ENCODE measurements around the gene SWSAP1.

The SWSAP1 gene

GRCh38 chr19:11373166-11373884 lies 1.1 kb upstream of the SWSAP1 start:
- H3K4me2 ChIP-seq (ENCODE audit: low read length): peak overlapping the region; percentile 84

GRCh38 chr19:11373885-11374432 lies 507 bp upstream of the SWSAP1 start:
- no peak for TF ChIP-seq CTCF (IDR thresholded peaks at IDR 0.05; ENCODE audit: low read length)
- no peak for TF ChIP-seq EZH2 (IDR thresholded peaks at IDR 0.05; ENCODE audit: borderline replicate concordance, low read length)
- Histone ChIP-seq H3F3A (ENCODE audit: insufficient read depth, low read length) (no peaks in the 10 kb centered on the region), H3K4me3 (ENCODE audit: low read depth, low read length, poor library complexity, severe bottlenecking) (peak overlapping the region; percentile 64), H3K36me3 (ENCODE audit: insufficient read depth, low read length) (peaks cover 14% of the 10 kb centered on the region; the same call in 1 of the 2 replicates), H4K20me1 (ENCODE audit: insufficient read depth, low read length) (no peaks in the 10 kb centered on the region), H3K9me2 (ENCODE audit: low read depth, low read length) (no peaks in the 10 kb centered on the region), H3K79me2 (ENCODE audit: insufficient read depth, low read length) (no peaks in the 10 kb centered on the region), H3K9me3 (ENCODE audit: low read length) (no peaks in the 10 kb centered on the region), H2AFZ (ENCODE audit: low read length) (no peak overlapping the region), H3K27ac (ENCODE audit: low read depth, low read length, poor library complexity, severe bottlenecking) (no peak overlapping the region), H3K4me2 (ENCODE audit: low read length) (peak overlapping the region; percentile 84), H3K9ac (ENCODE audit: low read length) (peak overlapping the region; percentile 66), H3K27me3 (ENCODE audit: insufficient read depth, low read length) (no peaks in the 10 kb centered on the region), H3K4me1 (ENCODE audit: insufficient read depth, low read length, severe bottlenecking) (peaks cover 31% of the 10 kb centered on the region)

More at GRCh38 chr19:11373166-11373884, 1.1 kb upstream of the SWSAP1 start:
- H3K79me2 ChIP-seq (ENCODE audit: insufficient read depth, low read length): no peaks in the 10 kb centered on the region
- H3K36me3 ChIP-seq (ENCODE audit: insufficient read depth, low read length): peaks cover 10% of the 10 kb centered on the region; the same call in 1 of the 2 replicates
- no peaks in the 10 kb centered on the region for H3K9me2 ChIP-seq (ENCODE audit: low read depth, low read length)
- peaks cover 31% of the 10 kb centered on the region for H3K4me1 ChIP-seq (ENCODE audit: insufficient read depth, low read length, severe bottlenecking)
- no peak overlapping the region for H2AFZ ChIP-seq (ENCODE audit: low read length)
- TF ChIP-seq CTCF (IDR thresholded peaks at IDR 0.05; ENCODE audit: low read length) (no peak), EZH2 (IDR thresholded peaks at IDR 0.05; ENCODE audit: borderline replicate concordance, low read length) (no peak)
- no peaks in the 10 kb centered on the region for H4K20me1 ChIP-seq (ENCODE audit: insufficient read depth, low read length)
- peak overlapping the region; percentile 64 for H3K4me3 ChIP-seq (ENCODE audit: low read depth, low read length, poor library complexity, severe bottlenecking)
- H3K27me3 ChIP-seq (ENCODE audit: insufficient read depth, low read length): no peaks in the 10 kb centered on the region
- H3F3A ChIP-seq (ENCODE audit: insufficient read depth, low read length): no peaks in the 10 kb centered on the region
- peak overlapping the region; percentile 66; the same call in 1 of the 2 replicates for H3K9ac ChIP-seq (ENCODE audit: low read length)
- H3K9me3 ChIP-seq (ENCODE audit: low read length): no peaks in the 10 kb centered on the region
- no peak overlapping the region for H3K27ac ChIP-seq (ENCODE audit: low read depth, low read length, poor library complexity, severe bottlenecking)

GRCh38 chr19:11375143-11375948 lies 880 bp downstream of the SWSAP1 start:
- Histone ChIP-seq H3K9ac (ENCODE audit: low read length) (peak overlapping the region; percentile 83), H3K36me3 (ENCODE audit: insufficient read depth, low read length) (peaks cover 14% of the 10 kb centered on the region; the same call in 1 of the 2 replicates), H3K27ac (ENCODE audit: low read depth, low read length, poor library complexity, severe bottlenecking) (peak overlapping the region; percentile 88), H3F3A (ENCODE audit: insufficient read depth, low read length) (no peaks in the 10 kb centered on the region), H3K4me1 (ENCODE audit: insufficient read depth, low read length, severe bottlenecking) (peaks cover 44% of the 10 kb centered on the region), H3K4me2 (ENCODE audit: low read length) (peak overlapping the region; percentile 84), H3K9me3 (ENCODE audit: low read length) (no peaks in the 10 kb centered on the region), H3K27me3 (ENCODE audit: insufficient read depth, low read length) (no peaks in the 10 kb centered on the region), H2AFZ (ENCODE audit: low read length) (no peak overlapping the region), H3K79me2 (ENCODE audit: insufficient read depth, low read length) (no peaks in the 10 kb centered on the region), H3K4me3 (ENCODE audit: low read depth, low read length, poor library complexity, severe bottlenecking) (peak overlapping the region; percentile 64), H3K9me2 (ENCODE audit: low read depth, low read length) (no peaks in the 10 kb centered on the region), H4K20me1 (ENCODE audit: insufficient read depth, low read length) (no peaks in the 10 kb centered on the region)
- TF ChIP-seq CTCF (IDR thresholded peaks at IDR 0.05; ENCODE audit: low read length) (no peak), EZH2 (IDR thresholded peaks at IDR 0.05; ENCODE audit: borderline replicate concordance, low read length) (no peak)
